Kidney capillary endothelial cell (primary cell): ENCODE measurements around the gene BEGAIN.

Experiments
- DNase-seq: peaks from one replicate; pipeline ENCODE4 v3.0.0-alpha.2; 2018; ENCODE audit warnings: low spot score

Gene BEGAIN

GRCh38 chr14:100581228-100582145 is 5.7 kb downstream of the BEGAIN start:
- DNase-seq = no peak

- no peak for DNase-seq
Measured at GRCh38 chr14:100580316-100581227, 6.6 kb downstream of the BEGAIN start.

DNA sequence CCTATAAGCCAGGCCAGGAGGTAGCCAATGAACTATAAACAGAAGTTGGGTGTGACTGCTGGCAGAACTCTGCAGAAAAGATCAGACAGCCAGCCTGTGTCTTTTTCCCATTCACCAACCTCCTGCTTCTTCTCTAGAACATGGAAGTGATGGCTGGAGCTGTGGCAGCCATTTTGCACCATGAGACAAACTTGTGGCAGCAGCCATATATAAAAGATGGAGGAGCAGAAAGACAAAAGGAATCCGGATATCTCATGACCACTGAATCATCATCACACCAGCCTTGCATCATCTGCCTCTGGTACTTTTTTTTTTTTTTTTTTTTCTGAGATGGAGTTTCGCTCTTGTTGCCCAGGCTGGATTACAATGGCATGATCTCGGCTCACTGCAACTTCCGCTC is 8.7 kb downstream of the BEGAIN start:
- no peak for DNase-seq

- DNase-seq = no peak
Measured at GRCh38 chr14:100577986-100578431, 9.2 kb downstream of the BEGAIN start.

GRCh38 chr14:100577321-100577985 is 9.8 kb downstream of the BEGAIN start:
- no peak for DNase-seq

- no peak for DNase-seq
Measured at GRCh38 chr14:100576091-100577085, 10.8 kb downstream of the BEGAIN start.

DNA sequence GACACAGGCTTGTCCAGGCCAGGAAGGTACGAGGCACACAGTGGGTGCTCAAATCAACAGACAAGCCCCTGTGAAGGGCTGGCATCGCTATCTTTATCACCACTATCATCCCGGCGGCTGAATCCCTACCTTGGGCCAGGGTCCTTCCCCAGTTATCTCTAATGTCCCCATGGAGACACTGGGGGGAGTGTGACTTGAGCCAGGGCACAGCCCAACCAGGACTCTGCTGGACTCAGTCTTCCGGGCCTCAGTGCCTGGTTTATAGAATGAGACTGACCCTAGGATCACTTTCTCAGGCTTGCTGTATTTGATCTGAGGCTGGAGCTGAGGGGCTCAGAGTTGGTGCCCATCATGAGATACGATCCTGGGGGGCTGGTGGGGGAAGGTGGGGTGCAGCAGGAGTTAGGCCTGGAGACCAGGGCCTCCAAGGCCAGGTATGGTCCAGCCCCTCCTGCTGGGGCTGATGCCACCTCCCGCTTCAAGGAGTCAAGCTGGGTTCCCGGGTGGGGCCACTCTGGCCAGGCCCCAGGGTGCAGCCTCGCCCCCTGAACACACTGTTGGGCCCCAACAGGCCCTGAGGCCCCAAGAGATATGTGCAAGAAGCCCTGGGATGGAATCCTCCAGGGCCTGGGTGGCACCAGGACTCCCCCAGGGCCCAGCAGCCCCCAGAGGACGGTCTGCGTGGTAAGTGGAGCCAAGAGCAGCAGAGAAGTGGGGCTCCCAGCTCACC is 11.8 kb downstream of the BEGAIN start:
- DNase-seq = no peak

GRCh38 chr14:100574642-100575031 is 12.6 kb downstream of the BEGAIN start:
- no peak for DNase-seq

GRCh38 chr14:100573757-100574641 is 13.2 kb downstream of the BEGAIN start:
- DNase-seq = no peak

- DNase-seq = no peak
Measured at GRCh38 chr14:100573002-100573756, 14.0 kb downstream of the BEGAIN start.

DNA sequence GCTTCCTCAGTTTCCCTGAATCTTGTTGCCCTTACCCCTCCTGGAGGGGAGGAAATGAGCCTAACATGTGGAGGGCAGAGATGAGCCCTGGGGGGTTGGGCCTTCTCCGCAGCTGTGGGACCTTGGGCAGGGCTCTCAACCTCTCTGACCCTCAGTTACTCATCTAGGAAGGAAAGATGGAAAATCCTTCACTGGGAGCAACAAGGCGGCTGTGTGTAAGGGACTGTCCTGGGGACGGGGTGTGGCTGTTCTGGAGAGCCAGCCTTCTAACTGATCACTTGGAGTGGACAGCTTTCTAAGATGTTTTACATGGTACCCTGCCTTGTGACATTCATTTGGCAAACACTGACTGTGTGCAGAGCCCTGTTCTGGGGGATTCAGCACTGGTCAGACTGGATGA is 14.7 kb downstream of the BEGAIN start:
- no peak for DNase-seq

DNA sequence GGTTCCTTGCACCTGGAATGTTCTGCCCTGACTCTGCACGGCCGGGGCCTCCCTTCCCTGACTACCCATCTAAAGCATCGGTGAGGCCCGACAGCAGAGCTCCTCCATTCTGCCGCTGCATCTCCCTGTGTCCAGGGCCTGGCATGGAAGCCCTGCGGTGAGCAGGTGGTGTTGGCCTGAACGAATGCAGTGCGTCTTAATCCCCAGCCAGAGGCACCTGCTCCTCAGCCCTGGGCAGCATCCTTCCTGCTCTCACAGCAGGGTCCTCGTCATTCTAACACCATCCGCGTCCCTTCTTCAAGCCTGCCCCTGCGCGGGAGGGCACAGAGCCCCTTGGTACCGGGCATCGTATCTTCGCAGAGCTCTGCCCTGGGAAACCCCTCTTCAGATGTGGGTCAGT is 15.4 kb downstream of the BEGAIN start:
- DNase-seq = no peak

DNA sequence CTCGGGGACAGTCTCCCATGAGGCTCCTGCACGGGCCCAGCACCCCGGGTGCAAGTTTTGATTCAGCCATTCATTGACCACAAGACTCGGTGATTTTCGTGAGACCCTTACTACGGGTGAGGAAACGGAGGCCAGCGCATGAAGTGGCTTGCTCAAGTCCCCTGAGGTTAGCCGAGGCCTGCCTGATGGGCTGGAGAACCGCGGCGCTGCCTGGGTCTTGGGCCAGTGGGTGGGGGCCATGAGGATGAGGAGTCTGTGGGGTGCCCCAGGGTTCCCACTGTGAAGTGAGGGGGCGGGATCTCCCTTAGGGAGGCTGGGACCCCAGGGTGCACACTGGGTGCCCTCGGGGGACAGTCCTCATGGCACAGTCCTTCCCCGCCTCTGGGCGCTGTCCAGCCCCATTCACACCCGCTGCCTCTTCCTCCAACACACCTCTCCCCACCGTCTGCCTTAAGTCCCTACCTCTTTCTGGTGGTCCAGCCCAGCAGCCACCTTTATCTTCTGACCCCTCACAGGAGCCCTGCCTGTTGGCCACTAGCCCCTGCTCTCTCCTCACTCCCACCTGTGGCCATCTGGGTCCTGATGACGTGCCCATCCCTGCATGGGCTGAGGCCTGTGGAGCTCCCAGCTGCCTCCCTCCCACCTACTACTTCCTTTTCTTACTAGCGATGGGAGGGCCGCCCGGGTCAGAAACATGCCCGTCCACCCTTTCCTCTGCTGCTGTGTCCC is 16.3 kb downstream of the BEGAIN start:
- no peak for DNase-seq

DNA sequence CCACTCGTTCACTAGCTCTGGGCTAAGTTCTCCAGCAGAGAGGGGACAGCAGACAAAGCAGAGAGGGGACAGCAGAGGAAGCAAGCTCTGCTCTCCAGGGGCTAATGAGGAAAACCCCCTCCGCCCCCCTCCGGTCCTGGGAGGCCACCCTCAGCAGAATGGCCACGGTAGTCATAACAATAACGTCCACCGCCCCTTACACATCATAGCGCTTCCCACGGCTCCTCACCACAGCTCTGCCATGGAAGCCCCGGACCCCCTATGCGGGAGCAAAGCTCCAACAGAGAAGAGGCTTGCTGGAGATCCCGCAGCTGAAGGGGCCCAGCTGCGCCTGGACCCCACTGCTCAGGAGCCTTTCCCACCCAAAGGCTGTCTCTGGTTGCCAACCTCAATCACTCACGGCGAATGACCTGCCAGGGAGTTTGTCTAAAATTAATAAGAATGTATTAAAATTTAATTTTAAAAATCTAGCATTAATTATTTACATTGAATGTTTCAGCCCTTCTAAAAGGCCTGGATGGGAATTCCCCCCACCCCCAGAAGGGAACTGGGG is 17.4 kb downstream of the BEGAIN start:
- DNase-seq = no peak

GRCh38 chr14:100568998-100569733 is 18.1 kb downstream of the BEGAIN start:
- no peak for DNase-seq

DNA sequence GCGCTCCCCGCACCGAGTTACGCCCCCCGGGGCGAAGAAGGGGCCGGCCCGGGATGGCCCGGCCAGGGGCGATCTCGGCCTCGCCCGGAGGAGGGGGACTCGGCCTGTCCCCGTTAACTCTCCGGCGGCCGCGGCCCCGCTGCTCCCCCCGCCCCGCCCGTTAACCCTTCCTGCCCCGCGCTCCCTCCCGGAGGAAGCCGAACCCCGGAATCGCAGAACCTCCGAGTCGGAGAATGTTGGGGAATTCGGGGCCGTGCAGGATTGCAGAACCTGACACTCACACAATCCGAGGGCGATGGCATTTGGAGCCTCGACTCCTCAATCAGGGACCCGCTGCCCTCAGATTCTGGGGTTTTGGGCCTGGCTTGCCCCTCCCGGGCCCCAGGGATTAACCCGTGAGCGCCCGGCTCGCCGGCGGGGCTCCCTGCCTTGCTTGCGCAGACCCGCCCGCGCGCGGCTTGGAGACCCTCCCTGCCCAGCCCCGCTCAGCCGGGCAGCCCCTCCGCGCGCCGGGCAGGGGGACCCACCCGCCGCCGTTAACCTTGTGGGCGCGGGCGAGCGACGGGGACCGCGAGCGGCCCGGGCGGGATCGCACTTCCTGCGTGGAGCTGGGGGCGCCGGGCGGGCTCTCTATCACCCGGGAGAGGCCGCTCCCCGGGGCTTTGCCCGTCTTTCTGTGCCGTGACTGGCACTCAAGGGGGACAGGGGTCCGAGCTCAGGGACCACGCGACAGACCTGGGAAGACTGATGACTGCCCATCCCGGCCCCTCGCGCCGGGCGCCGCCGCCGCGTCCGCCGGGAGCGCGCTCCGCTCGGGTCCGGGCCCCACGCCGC is 18.8 kb downstream of the BEGAIN start:
- DNase-seq = no peak
